GM23338 (cell line): Measurements from ENCODE around the gene SSTR1. TPM values are rescaled to one million over a fixed set of nuclear protein-coding genes. Genes with fewer than 3 reads are reported as not detected.
A peak's percentile ranks its signal among the peaks of the same experiment; 100 is the strongest.

Experiments used
- ATAC-seq: fragments of 200-7000 bp; cut with Tn5 transposase; 3 replicates; pipeline ENCODE4 v1.9.1; 2020
- DNase-seq: peaks from one replicate; pipeline ENCODE4 v3.0.0-alpha.2; 2015; ENCODE audit warnings: low spot score
- H2AFZ ChIP-seq: fragments of 200-600 bp; sonication (generic); 2 replicates; pipeline ENCODE4 v1.8.0; 2016; ENCODE audit warnings: antibody characterized with exemption, mild to moderate bottlenecking, moderate library complexity
- H3F3A ChIP-seq: fragments of 200-600 bp; sonication (generic); replicated peaks from 2 replicates; pipeline ENCODE4 v1.8.0; 2017; ENCODE audit warnings: antibody characterized with exemption, mixed run types, low read depth
- H3K27ac ChIP-seq: fragments of 200-600 bp; sonication (generic); 2 replicates; pipeline ENCODE4 v1.6.1; 2016; ENCODE audit warnings: low read depth
- H3K27me3 ChIP-seq: fragments of 200-600 bp; sonication (generic); 2 replicates; pipeline ENCODE4 v1.8.0; 2016; ENCODE audit warnings: mild to moderate bottlenecking, mixed run types, moderate library complexity; ENCODE audit not compliant: insufficient read depth
- H3K36me3 ChIP-seq: fragments of 200-600 bp; sonication (generic); 2 replicates; pipeline ENCODE4 v1.8.0; 2016; ENCODE audit warnings: mild to moderate bottlenecking; ENCODE audit not compliant: insufficient read depth
- H3K4me1 ChIP-seq: fragments of 200-600 bp; sonication (generic); 2 replicates; pipeline ENCODE4 v1.8.0; 2016; ENCODE audit warnings: mild to moderate bottlenecking, moderate library complexity; ENCODE audit not compliant: insufficient read depth
- H3K4me2 ChIP-seq: fragments of 200-600 bp; sonication (generic); 2 replicates; pipeline ENCODE4 v1.7.1; 2017; ENCODE audit warnings: mixed run types
- H3K4me3 ChIP-seq: fragments of 200-600 bp; sonication (generic); 2 replicates; pipeline ENCODE4 v1.6.1; 2016; ENCODE audit warnings: mixed run types
- H3K79me2 ChIP-seq: fragments of 200-600 bp; sonication (generic); replicated peaks from 2 replicates; pipeline ENCODE4 v1.8.0; 2017; ENCODE audit warnings: mild to moderate bottlenecking; ENCODE audit not compliant: insufficient read depth
- H3K9me2 ChIP-seq: fragments of 200-600 bp; sonication (generic); 2 replicates; pipeline ENCODE4 v1.8.0; 2017; ENCODE audit not compliant: insufficient read depth
- H4K20me1 ChIP-seq: fragments of 200-600 bp; sonication (generic); replicated peaks from 2 replicates; pipeline ENCODE4 v1.8.0; 2017; ENCODE audit warnings: mild to moderate bottlenecking; ENCODE audit not compliant: insufficient read depth
- H3K27ac Mint-ChIP-seq: 2 replicates; pipeline ENCODE4 v1.8.0; 2020; ENCODE audit warnings: inconsistent platforms, mild to moderate bottlenecking, moderate library complexity, mixed read lengths
- H3K27me3 Mint-ChIP-seq: 3 replicates; pipeline ENCODE4 v1.8.0; 2022; ENCODE audit warnings: low read depth, mild to moderate bottlenecking, moderate library complexity, mixed read lengths, inconsistent platforms; ENCODE audit not compliant: insufficient read depth, poor library complexity
- H3K36me3 Mint-ChIP-seq: 3 replicates; pipeline ENCODE4 v1.8.0; 2021; ENCODE audit warnings: low read depth, mild to moderate bottlenecking, inconsistent platforms, moderate library complexity, mixed read lengths
- H3K4me1 Mint-ChIP-seq: 3 replicates; pipeline ENCODE4 v1.8.0; 2020; ENCODE audit warnings: mild to moderate bottlenecking, inconsistent platforms, mixed read lengths
- H3K4me3 Mint-ChIP-seq: 3 replicates; pipeline ENCODE4 v1.8.0; 2021; ENCODE audit warnings: moderate library complexity, mild to moderate bottlenecking, inconsistent platforms, mixed read lengths
- H3K9me3 Mint-ChIP-seq: 3 replicates; pipeline ENCODE4 v1.8.0; 2020; ENCODE audit warnings: moderate library complexity, mild to moderate bottlenecking, inconsistent platforms, mixed read lengths
- EZH2 ChIP-seq: fragments of 200-600 bp; sonication (generic); IDR thresholded peaks from one replicate; pipeline ENCODE4 v1.8.0; 2017; ENCODE audit warnings: antibody characterized with exemption, mild to moderate bottlenecking, low read depth; ENCODE audit not compliant: unreplicated experiment
- EZH2phosphoT487 ChIP-seq: fragments of 200-600 bp; sonication (generic); IDR thresholded peaks from one replicate; pipeline ENCODE4 v1.8.1; 2018; ENCODE audit warnings: antibody characterized with exemption; ENCODE audit not compliant: unreplicated experiment
- POLR2AphosphoS5 ChIP-seq: IDR thresholded peaks from 2 replicates; pipeline ENCODE4 v1.6.1; 2016; ENCODE audit warnings: antibody characterized with exemption, low read depth
- STAT1 ChIP-seq: IDR thresholded peaks from one replicate; pipeline ENCODE4 v1.6.1; 2016; ENCODE audit warnings: antibody characterized with exemption; ENCODE audit not compliant: unreplicated experiment
- ZNF114 ChIP-seq: fragments of 250-450 bp; sonication (Bioruptor Pico); IDR thresholded peaks from 2 replicates; pipeline ENCODE4 v1.5.0; 2020; ENCODE audit warnings: mild to moderate bottlenecking, moderate library complexity
- polyA plus RNA-seq: library from polyadenylated mRNA; unstranded; fragments of >200 nt; fragmentation: Nextera tagmentation; extraction: Ambion mirVana; gene quantifications from 2 replicates; pipeline ENCODE4 v1.2.1, GENCODE V29; 2016
- total RNA-seq: library from RNA; depleted of rRNA; stranded (reverse); fragments of >200 nt; shearing (Covaris generic); gene quantifications from 2 replicates; pipeline ENCODE4 v1.2.3, GENCODE V29; 2014
- TF ChIP-seq, protein P1 (sequence below), 2 experiments: fragments of 200-600 bp in 1 of 2; sonication (generic) in 1 of 2; conservative IDR thresholded peaks; 2 replicates each; pipeline versions ENCODE4 v1.5.1 to v1.6.1; 2016 to 2017; ENCODE audit warnings: antibody characterized with exemption in 2 of 2, low read depth in 2 of 2, mild to moderate bottlenecking in 2 of 2, moderate library complexity in 1 of 2
- TF ChIP-seq, protein P2 (sequence below): fragments of 250-450 bp; sonication (Bioruptor Pico); IDR thresholded peaks from 2 replicates; pipeline ENCODE4 v1.5.0; 2020; ENCODE audit warnings: mild to moderate bottlenecking, moderate library complexity

SSTR1 gene
- total and polyA plus RNA-seq, 2 experiments from 2014 or later: 0.42 to 0.80 TPM

DNA sequence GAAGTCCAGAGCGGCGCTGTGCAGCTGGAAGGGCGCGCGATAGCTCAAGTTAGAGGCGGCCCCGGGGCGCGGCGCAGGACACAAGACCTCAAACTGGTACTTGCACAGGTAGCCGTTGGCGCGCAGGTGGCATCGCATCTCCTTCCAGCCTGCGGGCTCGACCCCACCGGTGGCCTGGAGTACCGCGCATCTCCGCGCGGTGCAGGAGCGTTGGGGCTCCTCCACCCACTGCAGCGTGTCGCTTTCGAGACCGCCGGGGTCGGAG, 47.6 kb downstream of the SSTR1 start (continued):
- TF ChIP-seq, protein P1, sequence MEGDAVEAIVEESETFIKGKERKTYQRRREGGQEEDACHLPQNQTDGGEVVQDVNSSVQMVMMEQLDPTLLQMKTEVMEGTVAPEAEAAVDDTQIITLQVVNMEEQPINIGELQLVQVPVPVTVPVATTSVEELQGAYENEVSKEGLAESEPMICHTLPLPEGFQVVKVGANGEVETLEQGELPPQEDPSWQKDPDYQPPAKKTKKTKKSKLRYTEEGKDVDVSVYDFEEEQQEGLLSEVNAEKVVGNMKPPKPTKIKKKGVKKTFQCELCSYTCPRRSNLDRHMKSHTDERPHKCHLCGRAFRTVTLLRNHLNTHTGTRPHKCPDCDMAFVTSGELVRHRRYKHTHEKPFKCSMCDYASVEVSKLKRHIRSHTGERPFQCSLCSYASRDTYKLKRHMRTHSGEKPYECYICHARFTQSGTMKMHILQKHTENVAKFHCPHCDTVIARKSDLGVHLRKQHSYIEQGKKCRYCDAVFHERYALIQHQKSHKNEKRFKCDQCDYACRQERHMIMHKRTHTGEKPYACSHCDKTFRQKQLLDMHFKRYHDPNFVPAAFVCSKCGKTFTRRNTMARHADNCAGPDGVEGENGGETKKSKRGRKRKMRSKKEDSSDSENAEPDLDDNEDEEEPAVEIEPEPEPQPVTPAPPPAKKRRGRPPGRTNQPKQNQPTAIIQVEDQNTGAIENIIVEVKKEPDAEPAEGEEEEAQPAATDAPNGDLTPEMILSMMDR (conservative IDR thresholded peaks at IDR 0.05; ENCODE audit: low read depth in 2 of 2): peak in 1 of 2 experiments; percentile 10; a peak in 1 of 4 replicates
- peak; percentile 54 for TF ChIP-seq EZH2

- Histone ChIP-seq H3K36me3 (no peaks in the 10 kb centered on the region), H3F3A (no peaks in the 10 kb centered on the region), H3K79me2 (no peaks in the 10 kb centered on the region), H3K27me3 (peaks cover 99% of the 10 kb centered on the region), H2AFZ (peak within 1 kb of the TSS; percentile 98), H3K4me1 (peaks cover 7% of the 10 kb centered on the region; the same call in 1 of the 2 replicates), H4K20me1 (no peaks in the 10 kb centered on the region), H3K4me2 (peak within 1 kb of the TSS; percentile 91), H3K4me3 (peak within 1 kb of the TSS; percentile 71), H3K9me2 (no peaks in the 10 kb centered on the region), H3K27ac (no peak within 1 kb of the TSS)
- H3K4me1 Mint-ChIP-seq: peaks cover 17% of the 10 kb centered on the region
- H3K27me3 Mint-ChIP-seq: peaks cover 47% of the 10 kb centered on the region
- TF ChIP-seq STAT1 (no peak), EZH2 (peak; percentile 69), EZH2phosphoT487 (no peak), ZNF114 (CRISPR knock-in tag) (no peak), POLR2AphosphoS5 (no peak)
- TF ChIP-seq, protein P2, sequence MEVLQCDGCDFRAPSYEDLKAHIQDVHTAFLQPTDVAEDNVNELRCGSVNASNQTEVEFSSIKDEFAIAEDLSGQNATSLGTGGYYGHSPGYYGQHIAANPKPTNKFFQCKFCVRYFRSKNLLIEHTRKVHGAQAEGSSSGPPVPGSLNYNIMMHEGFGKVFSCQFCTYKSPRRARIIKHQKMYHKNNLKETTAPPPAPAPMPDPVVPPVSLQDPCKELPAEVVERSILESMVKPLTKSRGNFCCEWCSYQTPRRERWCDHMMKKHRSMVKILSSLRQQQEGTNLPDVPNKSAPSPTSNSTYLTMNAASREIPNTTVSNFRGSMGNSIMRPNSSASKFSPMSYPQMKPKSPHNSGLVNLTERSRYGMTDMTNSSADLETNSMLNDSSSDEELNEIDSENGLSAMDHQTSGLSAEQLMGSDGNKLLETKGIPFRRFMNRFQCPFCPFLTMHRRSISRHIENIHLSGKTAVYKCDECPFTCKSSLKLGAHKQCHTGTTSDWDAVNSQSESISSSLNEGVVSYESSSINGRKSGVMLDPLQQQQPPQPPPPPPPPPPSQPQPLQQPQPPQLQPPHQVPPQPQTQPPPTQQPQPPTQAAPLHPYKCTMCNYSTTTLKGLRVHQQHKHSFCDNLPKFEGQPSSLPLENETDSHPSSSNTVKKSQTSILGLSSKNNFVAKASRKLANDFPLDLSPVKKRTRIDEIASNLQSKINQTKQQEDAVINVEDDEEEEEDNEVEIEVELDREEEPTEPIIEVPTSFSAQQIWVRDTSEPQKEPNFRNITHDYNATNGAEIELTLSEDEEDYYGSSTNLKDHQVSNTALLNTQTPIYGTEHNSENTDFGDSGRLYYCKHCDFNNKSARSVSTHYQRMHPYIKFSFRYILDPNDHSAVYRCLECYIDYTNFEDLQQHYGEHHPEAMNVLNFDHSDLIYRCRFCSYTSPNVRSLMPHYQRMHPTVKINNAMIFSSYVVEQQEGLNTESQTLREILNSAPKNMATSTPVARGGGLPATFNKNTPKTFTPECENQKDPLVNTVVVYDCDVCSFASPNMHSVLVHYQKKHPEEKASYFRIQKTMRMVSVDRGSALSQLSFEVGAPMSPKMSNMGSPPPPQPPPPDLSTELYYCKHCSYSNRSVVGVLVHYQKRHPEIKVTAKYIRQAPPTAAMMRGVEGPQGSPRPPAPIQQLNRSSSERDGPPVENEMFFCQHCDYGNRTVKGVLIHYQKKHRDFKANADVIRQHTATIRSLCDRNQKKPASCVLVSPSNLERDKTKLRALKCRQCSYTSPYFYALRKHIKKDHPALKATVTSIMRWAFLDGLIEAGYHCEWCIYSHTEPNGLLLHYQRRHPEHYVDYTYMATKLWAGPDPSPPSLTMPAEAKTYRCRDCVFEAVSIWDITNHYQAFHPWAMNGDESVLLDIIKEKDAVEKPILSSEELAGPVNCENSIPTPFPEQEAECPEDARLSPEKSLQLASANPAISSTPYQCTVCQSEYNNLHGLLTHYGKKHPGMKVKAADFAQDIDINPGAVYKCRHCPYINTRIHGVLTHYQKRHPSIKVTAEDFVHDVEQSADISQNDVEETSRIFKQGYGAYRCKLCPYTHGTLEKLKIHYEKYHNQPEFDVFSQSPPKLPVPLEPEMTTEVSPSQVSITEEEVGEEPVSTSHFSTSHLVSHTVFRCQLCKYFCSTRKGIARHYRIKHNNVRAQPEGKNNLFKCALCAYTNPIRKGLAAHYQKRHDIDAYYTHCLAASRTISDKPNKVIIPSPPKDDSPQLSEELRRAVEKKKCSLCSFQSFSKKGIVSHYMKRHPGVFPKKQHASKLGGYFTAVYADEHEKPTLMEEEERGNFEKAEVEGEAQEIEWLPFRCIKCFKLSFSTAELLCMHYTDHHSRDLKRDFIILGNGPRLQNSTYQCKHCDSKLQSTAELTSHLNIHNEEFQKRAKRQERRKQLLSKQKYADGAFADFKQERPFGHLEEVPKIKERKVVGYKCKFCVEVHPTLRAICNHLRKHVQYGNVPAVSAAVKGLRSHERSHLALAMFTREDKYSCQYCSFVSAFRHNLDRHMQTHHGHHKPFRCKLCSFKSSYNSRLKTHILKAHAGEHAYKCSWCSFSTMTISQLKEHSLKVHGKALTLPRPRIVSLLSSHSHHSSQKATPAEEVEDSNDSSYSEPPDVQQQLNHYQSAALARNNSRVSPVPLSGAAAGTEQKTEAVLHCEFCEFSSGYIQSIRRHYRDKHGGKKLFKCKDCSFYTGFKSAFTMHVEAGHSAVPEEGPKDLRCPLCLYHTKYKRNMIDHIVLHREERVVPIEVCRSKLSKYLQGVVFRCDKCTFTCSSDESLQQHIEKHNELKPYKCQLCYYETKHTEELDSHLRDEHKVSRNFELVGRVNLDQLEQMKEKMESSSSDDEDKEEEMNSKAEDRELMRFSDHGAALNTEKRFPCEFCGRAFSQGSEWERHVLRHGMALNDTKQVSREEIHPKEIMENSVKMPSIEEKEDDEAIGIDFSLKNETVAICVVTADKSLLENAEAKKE (CRISPR knock-in tag): no peak
- no peak within 1 kb of the TSS for H3K27ac Mint-ChIP-seq
- peak within 1 kb of the TSS; percentile 70 for H3K4me3 Mint-ChIP-seq
- H3K9me3 Mint-ChIP-seq: no peaks in the 10 kb centered on the region; the same call in 2 of the 3 replicates
- ATAC-seq (peak; percentile 85), DNase-seq (peak; percentile 70)
- no peaks in the 10 kb centered on the region for H3K36me3 Mint-ChIP-seq
Observed at GRCh38 chr14:38255673-38256532, 48.2 kb downstream of the SSTR1 start, which contains the start of gene CLEC14A. Gene CLEC14A (minus strand): TSS chr14:38256093. CDS start chr14:38256022, 71 bp downstream.
